Right lobe of liver (tissue), 6 donors: ENCODE measurements around the gene KRCC1. TPM values are rescaled to one million over a fixed set of nuclear protein-coding genes. Genes with fewer than 3 reads are reported as not detected.

Source experiments
- ATAC-seq, 4 donors: fragments of 200-7000 bp; cut with Tn5 transposase; one replicate each; pipeline ENCODE4 v1.9.1; 2020; ENCODE audit warnings: mild to moderate bottlenecking in 4 of 4, moderate library complexity in 4 of 4
- DNase-seq, 3 donors: peaks; one replicate each; pipeline ENCODE4 v3.0.0-alpha.2; 2020
- H3K27ac ChIP-seq, 3 donors: fragments of 200-600 bp; one replicate each; pipeline ENCODE4 v1.8.0; 2022
- H3K27me3 ChIP-seq, 2 donors: fragments of 200-600 bp; one replicate each; pipeline ENCODE4 v1.8.0; 2022
- H3K36me3 ChIP-seq, 4 donors: fragments of 200-600 bp; sonication (generic) in 1 of 4; one replicate each; pipeline versions ENCODE4 v1.5.1 to v1.8.0; 2017 to 2022; ENCODE audit warnings: control low read depth in 1 of 4
- H3K4me1 ChIP-seq, 4 donors: fragments of 200-600 bp; sonication (generic) in 1 of 4; one replicate each; pipeline versions ENCODE4 v1.5.1 to v1.8.0; 2017 to 2022; ENCODE audit warnings: control low read depth in 1 of 4
- H3K4me3 ChIP-seq, 3 donors: fragments of 200-600 bp; one replicate each; pipeline ENCODE4 v1.8.0; 2022
- H3K9me3 ChIP-seq, 4 donors: fragments of 200-600 bp; sonication (generic) in 1 of 4; one replicate each; pipeline versions ENCODE4 v1.5.1 to v1.8.0; 2017 to 2022; ENCODE audit warnings: control low read depth in 1 of 4
- CTCF ChIP-seq, 4 donors: fragments of 200-600 bp in 3 of 4; fragments of 450-650 bp in 1 of 4; IDR thresholded peaks; one replicate each; pipeline versions ENCODE4 v1.5.1 to v1.8.0; 2016 to 2022; ENCODE audit warnings: antibody characterized with exemption in 4 of 4, mild to moderate bottlenecking in 2 of 4
- POLR2A ChIP-seq: fragments of 450-650 bp; IDR thresholded peaks from one replicate; pipeline ENCODE4 v1.6.1; 2017; ENCODE audit warnings: antibody characterized with exemption, mild to moderate bottlenecking
- WGBS: methylation state at CpG from one replicate; pipeline ENCODE4 v1.1.6; 2018; ENCODE audit warnings: low coverage, low lambda C conversion rate; ENCODE audit not compliant: insufficient coverage; ENCODE audit errors: missing lambda C conversion rate; 5-methylcytosine and 5-hydroxymethylcytosine counted together
- intact Hi-C, 2 donors: fragments of 100-400 bp; cut with DNase I; formaldehyde crosslinking; loops; one replicate each; pipeline versions ENCODE4 v1.11.2 to v1.14.1; 2022
- total RNA-seq, 6 experiments: library from RNA; depleted of rRNA in 2 of 6; stranded (reverse); fragments of >200 nt in 2 of 6; fragmentation: NEBNext Ultra II Directional in 3 of 6; extraction: Animal tissue kit (Norgen Biotek cat#: 25700) in 3 of 6; gene quantifications; one replicate each; pipeline versions ENCODE4 v1.1.0 to v1.2.4, GENCODE V29; 2016 to 2023
- donor health status: DM: no; HTN: yes; CAD: no.
- donor health status: DM: no; HTN: no; CAD: no.
- donor health status: DM: no; HTN: no; CAD: no.
- donor health status: DM: no; HTN: yes; CAD: no.
- donor health status: DM: no; HTN: yes; CAD: no.

Gene KRCC1
- total RNA-seq, 6 experiments from 2014 or later: 9.3 to 17.1 (median 11.5) TPM

DNA sequence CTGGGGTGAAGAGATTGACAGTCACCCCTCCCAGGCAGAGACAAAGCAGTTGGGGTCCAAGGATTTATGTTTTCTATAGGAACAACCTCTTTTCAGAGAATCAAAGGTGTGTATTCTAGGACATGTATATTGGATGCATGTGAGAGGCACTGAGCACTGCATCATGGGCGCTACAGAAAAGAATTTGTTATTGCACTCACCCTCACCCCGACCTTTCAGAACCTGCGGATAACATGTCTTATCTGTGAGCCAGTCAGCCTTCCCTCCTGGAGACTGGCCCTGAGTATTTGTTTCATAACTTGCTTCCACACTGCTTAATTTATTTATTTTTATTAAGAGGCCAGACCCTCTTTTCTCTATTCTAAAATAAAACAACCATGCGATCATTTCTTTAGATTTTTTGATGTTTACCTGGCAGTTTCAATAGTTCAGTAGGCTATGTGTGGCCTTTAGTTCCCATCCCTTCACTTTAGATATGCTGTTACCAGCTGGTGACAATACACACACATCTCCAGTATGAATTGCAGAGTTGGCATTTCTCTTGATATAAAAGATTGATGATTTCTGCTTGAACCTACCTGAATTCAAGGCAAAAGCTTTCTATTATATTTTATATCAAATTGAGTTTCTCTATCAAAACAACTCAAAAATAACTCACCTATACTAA, 42.4 kb upstream of the KRCC1 start:
- no peak for TF ChIP-seq CTCF (IDR thresholded peaks at IDR 0.05)
- Histone ChIP-seq H3K4me1 (peaks cover 0 to 12% (median 3%) of the 10 kb centered on the region in 4 donors), H3K27ac (no peak overlapping the region), H3K27me3 (no peaks in the 10 kb centered on the region), H3K4me3 (no peak overlapping the region), H3K36me3 (no peaks in the 10 kb centered on the region), H3K9me3 (no peaks in the 10 kb centered on the region)
- DNase-seq: no peak
- intact Hi-C loops: no loop called here
- WGBS: 53% methylated on average over 4 of the region's 4 CpGs
- no peak for ATAC-seq

DNA sequence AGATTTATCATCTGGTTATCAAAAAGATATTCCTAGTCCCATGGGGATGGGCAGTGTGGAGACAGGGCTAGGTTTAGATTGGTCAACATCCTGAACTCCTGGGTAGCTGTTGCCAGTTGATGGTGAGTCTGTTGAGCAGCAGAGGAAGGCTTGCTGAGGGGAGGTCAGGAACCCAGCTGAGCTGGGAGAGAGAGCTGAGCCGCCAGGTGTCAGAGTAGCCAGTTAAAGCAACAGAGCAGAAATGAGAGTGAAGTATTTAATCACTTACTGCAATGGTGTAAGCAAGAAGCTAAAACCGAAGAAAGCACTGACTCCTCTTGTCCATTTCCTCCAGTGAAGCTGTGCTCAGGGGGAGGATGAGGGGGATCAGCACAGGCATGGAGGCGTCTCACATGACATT, 41.6 kb upstream of the KRCC1 start:
- H3K36me3 ChIP-seq: no peaks in the 10 kb centered on the region
- intact Hi-C loops: no loop called here
- peaks cover 0 to 12% (median 3%) of the 10 kb centered on the region in 4 donors for H3K4me1 ChIP-seq
- H3K27ac ChIP-seq: no peak overlapping the region
- no peaks in the 10 kb centered on the region for H3K9me3 ChIP-seq
- no peak overlapping the region for H3K4me3 ChIP-seq
- TF ChIP-seq POLR2A: no peak
- no peak for TF ChIP-seq CTCF (IDR thresholded peaks at IDR 0.05)
- no peaks in the 10 kb centered on the region for H3K27me3 ChIP-seq
- DNase-seq: no peak
- ATAC-seq: no peak
- WGBS: 80% methylated on average over 1 of the region's 3 CpGs

- Histone ChIP-seq H3K27ac (no peak overlapping the region), H3K9me3 (no peaks in the 10 kb centered on the region), H3K4me3 (no peak overlapping the region), H3K4me1 (peaks cover 0 to 12% (median 3%) of the 10 kb centered on the region in 4 donors), H3K36me3 (no peaks in the 10 kb centered on the region), H3K27me3 (no peaks in the 10 kb centered on the region)
- TF ChIP-seq CTCF (IDR thresholded peaks at IDR 0.05) (no peak), POLR2A (no peak)
- 87% methylated on average over 4 of the region's 5 CpGs for WGBS
- ATAC-seq (no peak), DNase-seq (no peak)
- intact Hi-C loops: no loop called here
These were observed 41.1 kb upstream of the KRCC1 start for GRCh38 chr2:88096708-88097107.

GRCh38 chr2:88095022-88095421, 39.4 kb upstream of the KRCC1 start:
- peaks cover 0 to 1% (median 0%) of the 10 kb centered on the region in 4 donors for H3K4me1 ChIP-seq
- no peaks in the 10 kb centered on the region for H3K36me3 ChIP-seq
- intact Hi-C loops: no loop called here
- ATAC-seq (no peak), DNase-seq (no peak)
- WGBS: 83% methylated on average over 3 of the region's 3 CpGs
- TF ChIP-seq POLR2A (no peak), CTCF (IDR thresholded peaks at IDR 0.05) (no peak)
- no peak overlapping the region for H3K27ac ChIP-seq
- H3K27me3 ChIP-seq: no peaks in the 10 kb centered on the region
- H3K4me3 ChIP-seq: no peak overlapping the region
- no peaks in the 10 kb centered on the region for H3K9me3 ChIP-seq

GRCh38 chr2:88092773-88093172, 37.2 kb upstream of the KRCC1 start:
- no peaks in the 10 kb centered on the region for H3K27me3 ChIP-seq
- no peak for TF ChIP-seq POLR2A
- no peak for TF ChIP-seq CTCF (IDR thresholded peaks at IDR 0.05)
- no peak overlapping the region for H3K4me3 ChIP-seq
- no peaks in the 10 kb centered on the region for H3K9me3 ChIP-seq
- ATAC-seq (no peak), DNase-seq (no peak)
- no peaks in the 10 kb centered on the region for H3K4me1 ChIP-seq
- no peak overlapping the region for H3K27ac ChIP-seq
- no peaks in the 10 kb centered on the region for H3K36me3 ChIP-seq
- intact Hi-C loops: no loop called here
